ENCODE data around the gene UBE2M.

UBE2M gene

GRCh38 chr19:58570770-58571574, 12.6 kb upstream of the UBE2M start:
- no peak for DNase-seq

DNA sequence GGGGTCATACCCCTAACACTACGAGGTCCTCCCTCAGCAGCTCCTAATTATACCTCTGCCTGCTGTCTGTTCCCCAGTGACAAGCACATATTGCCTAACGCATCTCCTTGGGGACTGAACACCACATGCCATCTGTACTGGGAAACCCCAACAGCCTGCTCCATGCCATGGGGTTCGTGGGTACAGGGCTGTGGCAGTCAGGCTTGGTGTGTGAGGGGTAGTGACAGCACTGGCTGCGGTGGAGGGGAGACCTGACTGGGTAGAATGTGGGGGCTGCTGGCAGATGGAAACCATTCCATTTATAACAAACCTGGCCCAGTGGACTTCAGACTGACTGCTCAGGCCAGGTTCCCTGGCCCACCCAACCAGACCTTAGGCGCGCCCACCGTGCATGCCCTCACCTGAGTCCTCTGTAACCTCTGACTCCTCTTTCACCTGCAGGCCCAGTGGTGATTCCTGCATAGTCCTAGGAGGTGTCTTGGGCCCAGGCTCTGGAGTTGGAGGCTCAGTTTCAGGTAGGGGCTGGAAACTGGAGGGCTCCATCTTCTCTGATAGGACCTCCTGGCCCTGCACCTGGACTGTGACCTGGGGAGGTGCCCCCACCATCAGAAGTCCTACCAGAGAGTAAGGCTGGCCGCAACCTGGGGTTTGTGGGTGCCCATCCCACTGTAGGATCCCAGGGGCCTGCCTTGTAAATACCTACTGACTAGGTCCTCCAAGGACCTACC, 11.7 kb upstream of the UBE2M start:
- DNase-seq: no peak

- no peak for DNase-seq
These were observed 11.0 kb upstream of the UBE2M start for GRCh38 chr19:58569191-58569942.

DNA sequence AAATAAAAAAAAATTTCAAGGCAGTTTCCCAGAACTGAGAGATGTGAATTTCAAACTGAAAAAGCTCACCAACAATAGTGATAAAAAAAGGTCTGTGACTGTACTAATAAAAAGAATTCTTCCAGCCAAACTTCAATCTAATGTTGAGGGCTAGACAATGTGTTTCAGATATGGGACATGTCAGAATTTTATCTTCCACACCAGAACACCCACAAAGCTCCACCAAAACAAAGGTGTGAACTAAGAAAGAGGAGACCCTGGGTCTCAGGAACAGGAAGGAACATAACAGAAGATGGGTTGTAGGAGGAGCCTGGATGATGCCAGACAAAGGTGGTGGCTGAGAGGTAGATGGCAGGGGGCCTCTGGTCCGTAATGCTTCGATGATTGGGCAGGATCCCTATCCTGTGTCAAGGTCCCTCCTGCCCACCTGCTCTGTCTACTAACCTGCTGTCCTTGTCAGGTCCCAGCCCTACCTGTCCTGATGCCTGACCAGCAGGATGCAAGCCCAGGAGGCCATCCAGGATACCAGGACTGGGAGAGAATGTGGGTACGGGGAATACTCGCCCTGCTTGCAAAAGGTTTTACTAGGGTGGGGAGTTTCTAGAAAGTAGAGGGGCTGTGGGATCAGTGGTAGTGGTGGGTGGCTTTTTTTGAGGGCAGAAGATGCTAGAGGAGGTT, 10.2 kb upstream of the UBE2M start:
- DNase-seq: no peak

GRCh38 chr19:58566989-58567388, 8.6 kb upstream of the UBE2M start:
- no peak for DNase-seq

- no peak for DNase-seq
These were observed 5.4 kb upstream of the UBE2M start for GRCh38 chr19:58563823-58564222.

DNA sequence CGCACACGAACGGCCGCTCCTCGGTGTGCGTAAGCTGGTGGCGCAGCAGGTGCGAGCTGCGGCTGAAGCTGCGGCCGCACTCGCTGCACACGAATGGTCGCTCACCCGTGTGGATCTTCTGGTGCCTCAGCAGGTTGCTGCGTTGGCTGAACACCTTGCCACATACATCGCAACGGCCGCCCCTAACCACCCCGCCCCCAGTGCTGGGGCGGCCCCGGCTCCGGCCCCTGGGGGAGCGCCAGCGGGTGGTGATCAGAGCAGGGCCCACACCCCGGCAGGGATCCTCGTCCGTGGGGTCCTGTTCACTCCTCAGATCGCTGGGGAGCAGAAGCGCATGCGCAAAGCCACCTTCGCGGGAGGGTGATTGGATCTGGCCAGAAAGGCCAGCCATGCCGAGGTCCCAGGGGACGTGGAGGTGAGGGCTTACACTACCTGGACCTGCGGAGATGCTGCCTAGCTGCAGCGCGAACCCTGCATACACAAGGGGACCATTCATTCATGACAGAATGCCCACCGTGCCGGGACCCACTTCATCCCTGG, 4.7 kb upstream of the UBE2M start:
- no peak for DNase-seq

GRCh38 chr19:58562122-58563033, 4.0 kb upstream of the UBE2M start:
- DNase-seq: no peak

DNA sequence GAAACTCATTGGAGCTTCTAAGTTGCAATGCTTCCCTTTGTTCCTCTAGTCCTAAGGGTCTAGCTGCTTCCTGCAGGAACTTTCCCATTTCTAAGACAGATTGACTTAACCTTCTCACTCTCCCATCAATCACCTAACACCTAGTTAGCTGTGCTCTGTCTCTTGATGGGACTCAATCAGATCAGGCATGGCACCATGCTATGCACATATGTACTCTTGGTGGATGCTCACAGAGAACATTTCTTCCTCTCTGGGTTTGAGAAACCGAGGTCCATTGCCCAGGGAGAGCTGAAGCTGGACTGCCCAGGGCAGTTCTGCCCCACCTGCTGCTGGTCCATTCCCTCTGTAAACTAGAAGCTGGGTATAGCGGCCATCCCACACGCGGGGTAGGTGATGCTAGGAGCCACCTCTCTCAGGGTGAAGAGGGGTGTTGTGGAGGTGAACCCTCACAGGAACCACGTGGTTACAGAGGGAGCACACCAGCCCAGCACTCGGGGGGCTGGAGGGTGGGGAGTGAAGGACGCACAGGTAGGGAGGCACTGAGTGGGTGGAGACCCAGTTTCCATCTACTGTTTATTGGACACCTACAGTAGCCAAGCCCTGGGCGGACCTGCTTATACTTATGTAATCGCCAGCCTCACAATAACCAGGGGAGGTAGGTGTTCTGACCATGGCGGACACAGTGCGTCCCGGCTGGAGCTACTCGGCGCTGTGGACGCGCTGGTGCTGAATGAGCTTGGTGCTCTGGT, 3.1 kb upstream of the UBE2M start:
- DNase-seq: no peak

DNA sequence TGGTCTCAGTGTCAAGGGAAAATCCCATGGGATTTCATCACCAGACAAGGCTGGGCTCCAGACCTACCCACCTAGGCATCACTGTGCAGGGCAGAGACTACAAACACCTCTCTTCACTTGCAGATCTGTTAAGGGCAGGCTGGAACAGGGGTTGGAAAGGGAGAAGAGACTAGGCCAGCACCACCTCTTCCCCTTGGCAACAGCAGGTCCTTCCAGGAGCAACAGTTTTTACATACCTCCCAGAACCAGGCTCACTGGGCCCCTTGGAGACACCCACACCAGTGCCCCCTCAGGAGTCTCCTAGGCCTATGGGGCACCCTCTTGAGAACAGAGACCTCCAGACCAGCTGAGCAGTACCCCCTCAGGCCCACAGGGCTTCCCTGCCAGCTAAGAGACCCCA, 2.5 kb upstream of the UBE2M start:
- DNase-seq: no peak

DNA sequence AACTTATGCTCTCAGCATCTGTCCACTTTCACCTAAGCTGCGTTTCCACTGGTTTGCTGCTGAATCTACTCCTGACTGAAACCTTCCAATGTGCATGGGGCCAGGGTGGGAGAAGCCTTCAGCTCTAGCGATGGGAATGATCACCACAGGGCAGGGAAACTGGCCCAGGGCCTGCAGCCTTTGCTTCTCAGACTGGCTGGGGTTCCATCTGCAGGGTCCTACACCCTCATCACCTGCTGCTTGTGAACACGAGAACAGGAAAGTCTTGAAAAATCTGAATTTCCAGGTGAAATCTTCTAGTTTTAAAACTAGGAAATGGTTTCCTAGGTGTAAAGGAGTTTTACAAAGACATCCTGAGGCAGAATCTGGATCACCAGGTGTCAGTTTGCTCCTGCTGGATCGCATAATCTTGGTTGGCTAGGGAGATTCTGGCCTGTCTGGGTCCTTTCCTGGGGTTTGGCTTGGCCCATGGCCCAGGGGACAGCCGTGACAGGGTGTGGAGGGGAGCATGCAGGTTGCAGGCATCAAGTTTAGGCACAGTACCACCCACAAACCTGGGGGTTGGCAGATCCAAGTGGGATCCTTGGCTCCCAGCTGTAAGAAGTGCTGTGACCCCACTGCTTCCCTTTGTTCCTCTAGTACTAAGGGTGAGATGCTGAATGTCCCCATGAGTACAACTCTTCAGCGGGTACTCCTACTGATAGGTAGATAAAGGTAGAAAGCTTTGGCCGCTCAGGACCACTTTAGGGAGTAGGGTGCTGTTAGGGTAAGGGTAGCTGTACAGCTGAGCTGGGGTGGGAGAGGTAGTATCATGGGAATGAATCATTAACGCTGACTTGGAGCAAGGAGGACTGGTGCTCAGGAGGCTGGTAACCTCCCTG, 1.8 kb upstream of the UBE2M start:
- DNase-seq: no peak

DNA sequence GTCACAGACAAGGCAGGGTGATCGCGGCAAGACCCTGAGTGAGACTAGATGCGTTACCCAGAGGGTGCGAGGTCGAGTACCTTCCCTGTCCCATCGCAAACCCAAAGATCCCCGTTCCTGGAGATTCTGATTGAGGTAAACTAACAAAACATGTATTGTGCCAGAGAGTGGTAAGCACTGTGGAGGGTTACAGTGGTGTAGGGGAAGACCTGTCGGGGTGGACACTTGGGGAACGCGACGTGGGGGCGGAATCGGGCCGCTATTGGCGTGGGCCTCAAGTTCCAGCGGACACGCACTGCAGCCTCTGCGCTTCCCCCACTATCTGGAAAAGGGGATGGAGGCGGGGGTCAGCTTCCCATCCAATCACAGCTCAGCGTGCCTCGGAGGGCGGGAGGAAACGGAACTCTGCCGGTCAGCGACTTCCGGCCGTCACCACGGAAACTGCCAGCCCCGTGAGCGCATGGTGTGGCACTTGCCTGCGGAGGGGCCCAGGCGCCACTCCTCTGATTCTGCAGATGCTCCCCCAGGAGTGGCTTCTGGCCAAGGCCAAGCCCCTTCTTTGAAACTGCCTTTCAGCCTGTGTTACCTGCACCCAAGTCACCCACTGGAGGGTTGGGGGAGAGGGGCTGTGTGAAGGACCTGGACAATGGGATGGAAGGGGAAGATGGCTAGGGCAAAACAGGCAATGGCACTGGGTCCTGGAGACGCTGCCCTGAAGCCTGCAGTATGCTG, 1.0 kb upstream of the UBE2M start:
- peak; percentile 35 for DNase-seq

GRCh38 chr19:58558623-58559274, 338 bp upstream of the UBE2M start:
- peak; percentile 98 for DNase-seq

- DNase-seq: no peak
These were observed 968 bp downstream of the UBE2M start for GRCh38 chr19:58557221-58558065.

- no peak for DNase-seq
These were observed 1.7 kb downstream of the UBE2M start for GRCh38 chr19:58556622-58557220.

- no peak for DNase-seq
These were observed 2.3 kb downstream of the UBE2M start for GRCh38 chr19:58555920-58556621.

All from activated T-cell treated with anti-CD3 and anti-CD28 coated beads for 4 hours (primary cell).